H1 (cell line): Measurements from ENCODE around the gene CYB561. TPM values are rescaled to one million over a fixed set of nuclear protein-coding genes. Genes with fewer than 3 reads are reported as not detected.

Experiments
- CTCF ChIA-PET: fragments of 300-600 bp; sonication (Branson Sonifier 250); formaldehyde crosslinking; loops from one replicate; lab custom pipeline; 2021; ENCODE audit not compliant: partially characterized antibody; lab: Charles Lee
- POLR2A ChIA-PET: fragments of 300-600 bp; sonication (Branson Sonifier 250); formaldehyde crosslinking; loops from one replicate; lab custom pipeline; 2021; ENCODE audit warnings: inconsistent platforms; ENCODE audit not compliant: partially characterized antibody; lab: Charles Lee
- DNase-seq, 2 experiments: peaks; one replicate each; pipeline versions ENCODE4 v3.0.0 to v3.0.0-alpha.2; 2010 to 2022; ENCODE audit warnings: low spot score in 2 of 2, low read depth in 1 of 2, mixed read lengths in 1 of 2
- FAIRE-seq: peaks from 2 replicates; lab custom pipeline; 2011; peaks lifted over from hg19 to GRCh38; lab: Jason Lieb, UNC
- H2AFZ ChIP-seq: 2 replicates; pipeline ENCODE4 v1.8.1; 2012; ENCODE audit warnings: low read length, inconsistent platforms
- H2AK5ac ChIP-seq: 2 replicates; pipeline ENCODE4 v1.6.1; 2013; ENCODE audit warnings: low read depth, low read length
- H2BK120ac ChIP-seq: replicated peaks from 2 replicates; pipeline ENCODE3; 2013; ENCODE audit warnings: low read depth, low read length, inconsistent platforms
- H2BK12ac ChIP-seq: 2 replicates; pipeline ENCODE4 v1.6.1; 2013; ENCODE audit warnings: low read depth, low read length
- H2BK15ac ChIP-seq: 2 replicates; pipeline ENCODE4 v1.6.1; 2013; ENCODE audit warnings: low read length
- H2BK20ac ChIP-seq: 2 replicates; pipeline ENCODE4 v1.6.1; 2013; ENCODE audit warnings: low read length
- H2BK5ac ChIP-seq: 2 replicates; pipeline ENCODE4 v1.6.1; 2013; ENCODE audit warnings: low read depth, low read length
- H3K14ac ChIP-seq: 2 replicates; pipeline ENCODE4 v1.6.1; 2013; ENCODE audit warnings: inconsistent platforms; ENCODE audit not compliant: insufficient read length
- H3K18ac ChIP-seq: 2 replicates; pipeline ENCODE4 v1.6.1; 2013; ENCODE audit warnings: low read length; ENCODE audit errors: extremely low read depth
- H3K23ac ChIP-seq: 2 replicates; pipeline ENCODE4 v1.6.1; 2013; ENCODE audit warnings: inconsistent platforms; ENCODE audit not compliant: insufficient read length
- H3K23me2 ChIP-seq: 2 replicates; pipeline ENCODE4 v1.6.1; 2013; ENCODE audit warnings: low read depth, low read length
- H3K27ac ChIP-seq: 2 replicates; pipeline ENCODE4 v1.6.1; 2011; ENCODE audit warnings: low read depth, low read length, inconsistent platforms
- H3K27me3 ChIP-seq, 4 experiments: replicated peaks in 1 of 4; 1 replicate in 1 of 4; 2 replicates in 3 of 4; pipeline versions ENCODE4 v1.6.1 to v1.8.1; 2011 to 2013; ENCODE audit warnings: low read length in 3 of 4, mild to moderate bottlenecking in 3 of 4, inconsistent platforms in 2 of 4, mixed read lengths in 2 of 4, moderate library complexity in 1 of 4; ENCODE audit not compliant: control insufficient read depth in 3 of 4, insufficient read depth in 3 of 4; ENCODE audit errors: extremely low read depth in 1 of 4
- H3K36me3 ChIP-seq, 4 experiments: 2 replicates each; pipeline versions ENCODE4 v1.6.1 to v1.8.1; 2011 to 2013; ENCODE audit warnings: mild to moderate bottlenecking in 4 of 4, low read length in 3 of 4, moderate library complexity in 2 of 4, control low read depth in 1 of 4, inconsistent platforms in 1 of 4; ENCODE audit not compliant: insufficient read depth in 4 of 4, control insufficient read depth in 2 of 4
- H3K4ac ChIP-seq: replicated peaks from 2 replicates; pipeline ENCODE3; 2013; ENCODE audit warnings: low read length, low read depth, mixed read lengths, inconsistent platforms; ENCODE audit not compliant: insufficient read length
- H3K4me1 ChIP-seq, 4 experiments: replicated peaks in 1 of 4; 1 replicate in 1 of 4; 2 replicates in 3 of 4; pipeline versions ENCODE4 v1.6.1 to v1.8.1; 2011 to 2013; ENCODE audit warnings: low read length in 3 of 4, inconsistent platforms in 2 of 4, mixed read lengths in 1 of 4; ENCODE audit not compliant: insufficient read depth in 4 of 4, control insufficient read depth in 3 of 4
- H3K4me2 ChIP-seq, 2 experiments: 2 replicates each; pipeline versions ENCODE4 v1.6.1 to v1.8.1; 2011 to 2013; ENCODE audit warnings: low read depth in 2 of 2, low read length in 2 of 2, control low read depth in 1 of 2, inconsistent platforms in 1 of 2, mild to moderate bottlenecking in 1 of 2; ENCODE audit not compliant: insufficient read depth in 1 of 2
- H3K4me3 ChIP-seq, 4 experiments: fragments of 200-600, 300-600 bp in 1 of 4; sonication (generic), shearing (Covaris generic), sonication (Bioruptor Twin) in 1 of 4; 2 replicates each; pipeline versions ENCODE4 v1.5.1 to v1.8.1; 2011 to 2016; ENCODE audit warnings: low read length in 4 of 4, low read depth in 3 of 4, control low read depth in 2 of 4, inconsistent platforms in 2 of 4, mild to moderate bottlenecking in 2 of 4, mixed read lengths in 1 of 4, moderate library complexity in 1 of 4; ENCODE audit not compliant: insufficient read depth in 2 of 4; ENCODE audit errors: extremely low read depth in 1 of 4
- H3K56ac ChIP-seq: replicated peaks from 2 replicates; pipeline ENCODE3; 2013; ENCODE audit warnings: low read depth, mild to moderate bottlenecking, mixed read lengths, low read length, inconsistent platforms; ENCODE audit not compliant: insufficient read length
- H3K79me1 ChIP-seq: 2 replicates; pipeline ENCODE4 v1.6.1; 2013; ENCODE audit warnings: low read depth, low read length, control low read depth
- H3K79me2 ChIP-seq, 2 experiments: 2 replicates each; pipeline versions ENCODE4 v1.6.1 to v1.8.1; 2012 to 2013; ENCODE audit warnings: low read length in 2 of 2, mild to moderate bottlenecking in 2 of 2, inconsistent platforms in 1 of 2; ENCODE audit not compliant: insufficient read depth in 2 of 2, control insufficient read depth in 1 of 2
- H3K9ac ChIP-seq, 4 experiments: replicated peaks in 1 of 4; 1 replicate in 1 of 4; 2 replicates in 3 of 4; pipeline versions ENCODE4 v1.6.1 to v1.8.1; 2011 to 2013; ENCODE audit warnings: low read depth in 3 of 4, low read length in 3 of 4, control low read depth in 2 of 4, mild to moderate bottlenecking in 2 of 4, moderate library complexity in 2 of 4, inconsistent platforms in 1 of 4; ENCODE audit errors: extremely low read depth in 1 of 4
- H3K9me3 ChIP-seq, 2 experiments: 2 replicates each; pipeline versions ENCODE4 v1.6.1 to v1.8.1; 2012 to 2013; ENCODE audit warnings: mild to moderate bottlenecking in 2 of 2, moderate library complexity in 2 of 2, control low read depth in 1 of 2, inconsistent platforms in 1 of 2, low read depth in 1 of 2, low read length in 1 of 2, mixed read lengths in 1 of 2; ENCODE audit not compliant: insufficient read depth in 2 of 2
- H4K20me1 ChIP-seq, 2 experiments: replicated peaks in 1 of 2; 2 replicates each; pipeline versions ENCODE3 to v1.8.1; 2011 to 2013; ENCODE audit warnings: inconsistent platforms in 2 of 2, low read length in 2 of 2, mild to moderate bottlenecking in 1 of 2; ENCODE audit not compliant: insufficient read depth in 2 of 2, control insufficient read depth in 1 of 2
- H4K5ac ChIP-seq: 2 replicates; pipeline ENCODE4 v1.6.1; 2013; ENCODE audit warnings: low read length, low read depth, mixed read lengths, inconsistent platforms; ENCODE audit not compliant: insufficient read length
- H4K8ac ChIP-seq: 2 replicates; pipeline ENCODE4 v1.8.0; 2013; ENCODE audit warnings: mild to moderate bottlenecking, moderate library complexity, low read length, inconsistent platforms; ENCODE audit not compliant: insufficient read depth; ENCODE audit errors: extremely low read depth
- H4K91ac ChIP-seq: replicated peaks from 2 replicates; pipeline ENCODE3; 2013; ENCODE audit warnings: low read length, mixed read lengths, inconsistent platforms; ENCODE audit not compliant: insufficient read length
- ASH2L ChIP-seq: fragments of 200-600, 300-600 bp; sonication (generic); IDR thresholded peaks from one replicate; pipeline ENCODE4 v1.7.1; 2017; ENCODE audit warnings: low read length
- EZH2 ChIP-seq: fragments of 200-600 bp; sonication (generic); IDR thresholded peaks from 2 replicates; pipeline ENCODE4 v1.7.1; 2012; ENCODE audit warnings: low read depth, mild to moderate bottlenecking, moderate library complexity, low read length, inconsistent platforms; ENCODE audit not compliant: severe bottlenecking
- GABPA ChIP-seq: IDR thresholded peaks from 2 replicates; pipeline ENCODE4 v1.6.1; 2011; ENCODE audit warnings: mild to moderate bottlenecking, low read length, moderate library complexity, borderline replicate concordance; ENCODE audit not compliant: insufficient read depth
- GTF2F1 ChIP-seq: IDR thresholded peaks from 2 replicates; pipeline ENCODE4 v1.6.1; 2012; ENCODE audit warnings: low read depth, low read length, improper control_type of control experiment, borderline replicate concordance
- HDAC6 ChIP-seq: IDR thresholded peaks from one replicate; pipeline ENCODE4 v1.7.1; 2012; ENCODE audit warnings: low read depth, mild to moderate bottlenecking, inconsistent platforms, low read length, moderate library complexity
- JUN ChIP-seq: IDR thresholded peaks from 2 replicates; pipeline ENCODE4 v1.6.1; 2011; ENCODE audit warnings: low read depth, mild to moderate bottlenecking, improper control_type of control experiment, low read length
- KDM5A ChIP-seq: fragments of 200-600 bp; IDR thresholded peaks from 2 replicates; pipeline ENCODE4 v1.7.1; 2012; ENCODE audit warnings: mild to moderate bottlenecking, low read length, inconsistent platforms, mixed read lengths
- MAX ChIP-seq: IDR thresholded peaks from 2 replicates; pipeline ENCODE4 v1.6.1; 2012; ENCODE audit warnings: inconsistent platforms
- NRF1 ChIP-seq: IDR thresholded peaks from 2 replicates; pipeline ENCODE4 v1.6.1; 2011; ENCODE audit warnings: mild to moderate bottlenecking, low read depth, low read length, improper control_type of control experiment
- POLR2AphosphoS5 ChIP-seq: IDR thresholded peaks from 2 replicates; pipeline ENCODE4 v1.6.1; 2011; ENCODE audit warnings: low read depth, low read length
- SAP30 ChIP-seq: fragments of 300-600 bp; sonication (generic); IDR thresholded peaks from 2 replicates; pipeline ENCODE4 v1.7.1; 2012; ENCODE audit warnings: low read length, moderate library complexity, mild to moderate bottlenecking, inconsistent platforms; ENCODE audit not compliant: insufficient read depth, insufficient replicate concordance
- SIRT6 ChIP-seq: IDR thresholded peaks from one replicate; pipeline ENCODE4 v1.7.1; 2012; ENCODE audit warnings: low read length, inconsistent platforms
- SP2 ChIP-seq: IDR thresholded peaks from 2 replicates; pipeline ENCODE4 v1.6.1; 2012; ENCODE audit warnings: mild to moderate bottlenecking, low read length, inconsistent platforms
- TAF7 ChIP-seq: optimal IDR thresholded peaks from 2 replicates; pipeline ENCODE3; 2011; ENCODE audit warnings: low read depth, mild to moderate bottlenecking, inconsistent platforms, low read length, moderate library complexity, borderline replicate concordance
- TCF12 ChIP-seq: IDR thresholded peaks from 2 replicates; pipeline ENCODE4 v1.6.1; 2011; ENCODE audit warnings: low read depth, mild to moderate bottlenecking, low read length
- polyA plus RNA-seq, 7 experiments: library from polyadenylated mRNA; depleted of rRNA in 3 of 7; stranded (reverse) in 5 of 7; unstranded in 2 of 7; fragments of >200 nt in 5 of 7; fragments of 200-250 nt in 2 of 7; gene quantifications; 1 replicate in 5 of 7; 2 replicates in 1 of 7; 4 replicates in 1 of 7; pipeline versions ENCODE4 v1.2.1 to v1.2.3, GENCODE V29; 2011 to 2013; ENCODE audit warnings: missing spikeins in 2 of 7, mixed read lengths in 2 of 7
- total RNA-seq: library from RNA; stranded (reverse); fragmentation: NEBNext Ultra II Directional; extraction: Animal tissue kit (Norgen Biotek cat#: 25700); gene quantifications from 2 replicates; pipeline ENCODE4 v1.2.1, GENCODE V29; 2021

The CYB561 gene
- total and polyA plus RNA-seq, 2 of the 8 experiments (the other 6 are each of a cell fraction or from before 2014, with no cell fraction given): 19.7 to 23.4 TPM

DNA sequence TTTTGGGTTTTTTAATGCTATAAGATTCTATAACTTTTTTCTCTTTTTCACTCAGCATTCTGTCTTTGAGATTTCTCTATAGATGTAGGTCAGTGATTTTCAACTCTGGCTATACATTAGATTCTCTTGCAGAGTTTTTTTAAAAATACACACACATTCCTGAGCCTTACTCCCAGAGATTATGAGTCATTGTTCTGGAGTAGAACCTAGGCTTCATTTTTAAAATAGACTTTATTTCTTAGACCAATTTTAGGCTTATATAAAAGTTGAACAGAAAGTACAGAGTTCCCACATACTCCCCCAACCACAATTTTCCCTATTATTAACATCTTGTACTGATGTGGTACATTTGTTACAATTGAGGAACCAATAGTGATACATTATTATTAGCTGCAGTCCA is 63.3 kb downstream of the CYB561 start:
- H2BK20ac ChIP-seq: no peak overlapping the region
- no peaks in the 10 kb centered on the region for H3K4me1 ChIP-seq
- H4K91ac ChIP-seq: no peak overlapping the region
- no peak overlapping the region for H3K9ac ChIP-seq
- DNase-seq: no peak
- H3K23ac ChIP-seq: no peak overlapping the region
- H3K27me3 ChIP-seq: no peaks in the 10 kb centered on the region
- no peak overlapping the region for H2BK12ac ChIP-seq
- H3K4me2 ChIP-seq: no peak overlapping the region
- no peak overlapping the region for H2BK120ac ChIP-seq
- H4K5ac ChIP-seq: no peak overlapping the region
- H3K18ac ChIP-seq: no peak overlapping the region
- CTCF ChIA-PET: interaction anchor here (1.8 to 2.3 kb wide), 2 partner anchors 24 to 27 kb away, joined by 4 to 15 read pairs; no protein-coding TSS in a partner anchor
- no peaks in the 10 kb centered on the region for H3K79me1 ChIP-seq
- H3K56ac ChIP-seq: no peak overlapping the region
- FAIRE-seq: no peak
- H2AK5ac ChIP-seq: no peak overlapping the region
- POLR2A ChIA-PET: no interaction called here
- no peak overlapping the region for H2BK5ac ChIP-seq
- no peaks in the 10 kb centered on the region for H3K79me2 ChIP-seq
- no peak overlapping the region for H3K27ac ChIP-seq
- no peak overlapping the region for H3K4me3 ChIP-seq
- H4K8ac ChIP-seq: no peak overlapping the region
- H3K9me3 ChIP-seq: 0 out of 4 replicates have a peak, but pooled peaks cover 0 to 2% of the 10 kb centered on the region in 2 experiments
- H2BK15ac ChIP-seq: no peak overlapping the region
- no peak overlapping the region for H2AFZ ChIP-seq
- H3K14ac ChIP-seq: no peak overlapping the region
- no peaks in the 10 kb centered on the region for H3K23me2 ChIP-seq
- no peaks in the 10 kb centered on the region for H3K36me3 ChIP-seq
- H3K4ac ChIP-seq: no peak overlapping the region
- H4K20me1 ChIP-seq: no peaks in the 10 kb centered on the region
- no peak for TF ChIP-seq SAP30
- TF ChIP-seq HDAC6: no peak
- TF ChIP-seq KDM5A: no peak
- no peak for TF ChIP-seq JUN
- TF ChIP-seq MAX: no peak
- no peak for TF ChIP-seq ASH2L
- TF ChIP-seq POLR2AphosphoS5: no peak
- TF ChIP-seq SIRT6: no peak
- no peak for TF ChIP-seq NRF1
- TF ChIP-seq GTF2F1: no peak
- no peak for TF ChIP-seq TAF7
- TF ChIP-seq GABPA: no peak
- TF ChIP-seq TCF12: no peak
- TF ChIP-seq EZH2: no peak
- no peak for TF ChIP-seq SP2
